ENCODE data around the gene P2RX2.

The P2RX2 gene

DNA sequence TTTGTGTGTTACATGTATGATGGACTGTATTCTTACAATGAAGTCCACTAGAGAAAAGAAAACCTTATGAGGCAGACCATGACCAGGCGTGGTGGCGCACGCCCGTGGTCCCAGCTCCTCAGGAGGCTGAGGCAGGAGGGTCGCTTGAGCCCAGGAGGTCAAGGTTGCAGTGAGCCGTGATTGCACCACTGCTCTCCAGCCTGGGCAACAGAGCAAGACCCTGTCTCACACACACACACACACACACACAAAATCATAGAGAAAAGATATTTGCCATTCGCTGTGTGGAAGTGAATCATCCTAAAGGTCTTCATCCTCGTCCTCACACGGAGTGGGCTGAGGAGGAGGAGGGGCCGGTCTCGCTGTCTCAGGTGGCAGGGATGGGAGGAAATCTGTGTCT, 40.5 kb upstream of the P2RX2 start:
- Histone ChIP-seq H3K4me1 (ENCODE audit: control insufficient read depth in 1 of 2, insufficient read depth in 2 of 2, low read length in 2 of 2) (peaks cover 0 to 2% of the 10 kb centered on the region in 2 experiments), H3K9ac (ENCODE audit: low read length) (no peak overlapping the region), H3K79me2 (ENCODE audit: control insufficient read depth, insufficient read depth, low read length, poor library complexity) (no peaks in the 10 kb centered on the region), H4K12ac (ENCODE audit: low read depth, low read length) (no peak overlapping the region), H3K23ac (ENCODE audit: low read length) (no peak overlapping the region), H3K4me3 (ENCODE audit: low read depth, low read length) (no peak overlapping the region), H2BK5ac (ENCODE audit: low read depth, low read length, poor library complexity) (no peak overlapping the region), H3K4me2 (ENCODE audit: low read length) (no peak overlapping the region), H3K4ac (ENCODE audit: low read depth, low read length) (no peak overlapping the region), H3K14ac (ENCODE audit: low read length) (no peak overlapping the region), H3K18ac (ENCODE audit: low read length) (no peak overlapping the region), H4K91ac (ENCODE audit: low read depth, low read length) (no peak overlapping the region), H2BK12ac (ENCODE audit: low read length) (no peak overlapping the region), H2AK5ac (ENCODE audit: low read length) (no peak overlapping the region), H3K27me3 (ENCODE audit: insufficient read depth, low read length) (peaks cover 17% of the 10 kb centered on the region), H3K9me3 (ENCODE audit: insufficient read depth, low read depth, low read length) (peaks cover 1% of the 10 kb centered on the region), H3K79me1 (ENCODE audit: low read length) (no peaks in the 10 kb centered on the region), H2AFZ (ENCODE audit: insufficient read depth, low read length, poor library complexity) (no peak overlapping the region), H3K36me3 (ENCODE audit: control insufficient read depth in 1 of 2, insufficient read depth in 2 of 2, low read length in 2 of 2) (peaks cover 54 to 57% of the 10 kb centered on the region in 2 experiments), H2BK120ac (ENCODE audit: insufficient read depth, low read length, poor library complexity) (no peak overlapping the region), H4K8ac (ENCODE audit: low read depth, low read length) (no peak overlapping the region), H3K27ac (ENCODE audit: low read depth, low read length) (no peak overlapping the region)
- DNase-seq: no peak
- no CpG with 5 or more reads among the region's 11 CpGs for WGBS (ENCODE audit: extremely low coverage, insufficient coverage, insufficient read length)

DNA sequence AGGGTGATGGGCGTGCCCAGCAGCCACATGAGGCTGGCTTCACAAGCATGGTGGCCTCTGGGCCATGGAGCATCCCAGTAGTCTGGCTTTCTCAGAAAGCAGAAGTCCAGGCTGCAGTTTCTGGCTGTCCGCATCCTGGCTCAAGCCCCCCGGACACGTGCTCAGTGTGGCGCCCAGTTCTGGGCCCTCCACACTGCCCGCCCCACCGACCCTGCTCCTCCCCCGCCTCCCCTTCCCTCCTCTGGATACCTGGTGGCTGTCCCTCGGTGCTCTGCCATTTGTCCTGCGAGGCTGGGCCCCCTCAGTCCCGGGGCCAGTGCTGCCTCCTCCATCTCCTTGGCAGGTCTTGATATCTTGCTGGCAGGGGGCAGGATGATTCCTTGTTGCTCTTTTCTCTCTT, 39.8 kb upstream of the P2RX2 start:
- no peaks in the 10 kb centered on the region for H3K79me2 ChIP-seq (ENCODE audit: control insufficient read depth, insufficient read depth, low read length, poor library complexity)
- H3K14ac ChIP-seq (ENCODE audit: low read length): no peak overlapping the region
- no peak overlapping the region for H3K9ac ChIP-seq (ENCODE audit: low read length)
- no peak overlapping the region for H3K27ac ChIP-seq (ENCODE audit: low read depth, low read length)
- H3K4me1 ChIP-seq (ENCODE audit: control insufficient read depth in 1 of 2, insufficient read depth in 2 of 2, low read length in 2 of 2): peaks cover 0 to 3% of the 10 kb centered on the region in 2 experiments
- H3K9me3 ChIP-seq (ENCODE audit: insufficient read depth, low read depth, low read length): peaks cover 3% of the 10 kb centered on the region
- H3K79me1 ChIP-seq (ENCODE audit: low read length): no peaks in the 10 kb centered on the region
- no peak overlapping the region for H3K4ac ChIP-seq (ENCODE audit: low read depth, low read length)
- no peak for DNase-seq
- no peak overlapping the region for H4K91ac ChIP-seq (ENCODE audit: low read depth, low read length)
- no peak overlapping the region for H3K4me3 ChIP-seq (ENCODE audit: low read depth, low read length)
- no peak overlapping the region for H2BK5ac ChIP-seq (ENCODE audit: low read depth, low read length, poor library complexity)
- H2BK120ac ChIP-seq (ENCODE audit: insufficient read depth, low read length, poor library complexity): no peak overlapping the region
- no peak overlapping the region for H3K18ac ChIP-seq (ENCODE audit: low read length)
- H2BK12ac ChIP-seq (ENCODE audit: low read length): no peak overlapping the region
- H3K4me2 ChIP-seq (ENCODE audit: low read length): no peak overlapping the region
- no peak overlapping the region for H2AFZ ChIP-seq (ENCODE audit: insufficient read depth, low read length, poor library complexity)
- H3K36me3 ChIP-seq (ENCODE audit: control insufficient read depth in 1 of 2, insufficient read depth in 2 of 2, low read length in 2 of 2): peaks cover 49 to 52% of the 10 kb centered on the region in 2 experiments
- H2AK5ac ChIP-seq (ENCODE audit: low read length): no peak overlapping the region
- H4K12ac ChIP-seq (ENCODE audit: low read depth, low read length): no peak overlapping the region
- H4K8ac ChIP-seq (ENCODE audit: low read depth, low read length): no peak overlapping the region
- H3K27me3 ChIP-seq (ENCODE audit: insufficient read depth, low read length): peaks cover 23% of the 10 kb centered on the region
- H3K23ac ChIP-seq (ENCODE audit: low read length): no peak overlapping the region
- no CpG with 5 or more reads among the region's 11 CpGs for WGBS (ENCODE audit: extremely low coverage, insufficient coverage, insufficient read length)

- no peak overlapping the region for H3K4me3 ChIP-seq (ENCODE audit: low read depth, low read length)
- no peak overlapping the region for H2AK5ac ChIP-seq (ENCODE audit: low read length)
- DNase-seq: no peak
- peaks cover 24% of the 10 kb centered on the region for H3K27me3 ChIP-seq (ENCODE audit: insufficient read depth, low read length)
- H3K4me1 ChIP-seq (ENCODE audit: control insufficient read depth in 1 of 2, insufficient read depth in 2 of 2, low read length in 2 of 2): peaks cover 0 to 3% of the 10 kb centered on the region in 2 experiments
- peaks cover 2% of the 10 kb centered on the region for H3K9me3 ChIP-seq (ENCODE audit: insufficient read depth, low read depth, low read length)
- no peak overlapping the region for H2BK5ac ChIP-seq (ENCODE audit: low read depth, low read length, poor library complexity)
- H3K4ac ChIP-seq (ENCODE audit: low read depth, low read length): no peak overlapping the region
- WGBS (ENCODE audit: extremely low coverage, insufficient coverage, insufficient read length): no CpG with 5 or more reads among the region's 12 CpGs
- H3K18ac ChIP-seq (ENCODE audit: low read length): no peak overlapping the region
- no peak overlapping the region for H4K8ac ChIP-seq (ENCODE audit: low read depth, low read length)
- no peak overlapping the region for H2AFZ ChIP-seq (ENCODE audit: insufficient read depth, low read length, poor library complexity)
- no peaks in the 10 kb centered on the region for H3K79me2 ChIP-seq (ENCODE audit: control insufficient read depth, insufficient read depth, low read length, poor library complexity)
- H3K4me2 ChIP-seq (ENCODE audit: low read length): no peak overlapping the region
- H3K9ac ChIP-seq (ENCODE audit: low read length): no peak overlapping the region
- peaks cover 40 to 43% of the 10 kb centered on the region in 2 experiments for H3K36me3 ChIP-seq (ENCODE audit: control insufficient read depth in 1 of 2, insufficient read depth in 2 of 2, low read length in 2 of 2)
- H3K14ac ChIP-seq (ENCODE audit: low read length): no peak overlapping the region
- H3K23ac ChIP-seq (ENCODE audit: low read length): no peak overlapping the region
- no peak overlapping the region for H4K91ac ChIP-seq (ENCODE audit: low read depth, low read length)
- no peak overlapping the region for H4K12ac ChIP-seq (ENCODE audit: low read depth, low read length)
- H2BK12ac ChIP-seq (ENCODE audit: low read length): no peak overlapping the region
- no peaks in the 10 kb centered on the region for H3K79me1 ChIP-seq (ENCODE audit: low read length)
- no peak overlapping the region for H2BK120ac ChIP-seq (ENCODE audit: insufficient read depth, low read length, poor library complexity)
- H3K27ac ChIP-seq (ENCODE audit: low read depth, low read length): no peak overlapping the region
These were observed 38.8 kb upstream of the P2RX2 start for GRCh38 chr12:132579744-132580143.

- Histone ChIP-seq H3K23ac (ENCODE audit: low read length) (no peak overlapping the region), H3K4me2 (ENCODE audit: low read length) (no peak overlapping the region), H2AK5ac (ENCODE audit: low read length) (no peak overlapping the region), H3K9me3 (ENCODE audit: insufficient read depth, low read depth, low read length) (peaks cover 2% of the 10 kb centered on the region), H2BK5ac (ENCODE audit: low read depth, low read length, poor library complexity) (no peak overlapping the region), H3K4me3 (ENCODE audit: low read depth, low read length) (no peak overlapping the region), H3K14ac (ENCODE audit: low read length) (no peak overlapping the region), H3K27ac (ENCODE audit: low read depth, low read length) (no peak overlapping the region), H3K4me1 (ENCODE audit: control insufficient read depth in 1 of 2, insufficient read depth in 2 of 2, low read length in 2 of 2) (peaks cover 0 to 3% of the 10 kb centered on the region in 2 experiments), H2BK12ac (ENCODE audit: low read length) (no peak overlapping the region), H3K9ac (ENCODE audit: low read length) (no peak overlapping the region), H3K4ac (ENCODE audit: low read depth, low read length) (no peak overlapping the region), H4K91ac (ENCODE audit: low read depth, low read length) (no peak overlapping the region), H3K18ac (ENCODE audit: low read length) (no peak overlapping the region), H4K12ac (ENCODE audit: low read depth, low read length) (no peak overlapping the region), H3K36me3 (ENCODE audit: control insufficient read depth in 1 of 2, insufficient read depth in 2 of 2, low read length in 2 of 2) (peaks cover 32 to 35% of the 10 kb centered on the region in 2 experiments), H3K79me2 (ENCODE audit: control insufficient read depth, insufficient read depth, low read length, poor library complexity) (no peaks in the 10 kb centered on the region), H4K8ac (ENCODE audit: low read depth, low read length) (no peak overlapping the region), H3K27me3 (ENCODE audit: insufficient read depth, low read length) (peaks cover 24% of the 10 kb centered on the region), H2BK120ac (ENCODE audit: insufficient read depth, low read length, poor library complexity) (no peak overlapping the region), H2AFZ (ENCODE audit: insufficient read depth, low read length, poor library complexity) (no peak overlapping the region), H3K79me1 (ENCODE audit: low read length) (no peaks in the 10 kb centered on the region)
- WGBS (ENCODE audit: extremely low coverage, insufficient coverage, insufficient read length): no CpG with 5 or more reads among the region's 12 CpGs
- no peak for DNase-seq
These were observed 37.8 kb upstream of the P2RX2 start for GRCh38 chr12:132580701-132581292.
